K562 (cell line): ENCODE results near the gene TMPRSS9. TPM values are rescaled to one million over a fixed set of nuclear protein-coding genes. Genes with fewer than 3 reads are reported as not detected.

ENCODE experiments used
- ARNT ChIP-seq, 2 experiments: fragments of 450-650 bp; IDR thresholded peaks; 2 replicates each; pipeline ENCODE4 v1.6.1; 2016; ENCODE audit warnings: mild to moderate bottlenecking in 1 of 2
- COPS2 ChIP-seq: fragments of 450-650 bp; conservative IDR thresholded peaks from 2 replicates; pipeline ENCODE4 v1.6.1; 2016; ENCODE audit warnings: mild to moderate bottlenecking, moderate library complexity
- CTBP1 ChIP-seq: fragments of 450-650 bp; IDR thresholded peaks from 2 replicates; pipeline ENCODE4 v1.6.1; 2016; ENCODE audit warnings: borderline replicate concordance
- EHMT2 ChIP-seq: fragments of 450-650 bp; IDR thresholded peaks from 2 replicates; pipeline ENCODE4 v1.6.1; 2018; ENCODE audit warnings: antibody characterized with exemption
- GABPA ChIP-seq: fragments of 200-800 bp; sonication (Bioruptor generic); conservative IDR thresholded peaks from 2 replicates; pipeline ENCODE4 v1.6.1; 2016; ENCODE audit warnings: low read depth, missing genetic modification characterization, missing compliant biosample characterization
- HDAC8 ChIP-seq: fragments of 450-650 bp; IDR thresholded peaks from 2 replicates; pipeline ENCODE4 v1.6.1; 2016; ENCODE audit warnings: mild to moderate bottlenecking, missing genetic modification characterization, moderate library complexity, missing compliant biosample characterization
- JUNB ChIP-seq: fragments of 450-650 bp; formaldehyde crosslinking; conservative IDR thresholded peaks from 2 replicates; pipeline ENCODE4 v1.4.0; 2020; ENCODE audit warnings: mild to moderate bottlenecking
- KDM1A ChIP-seq, 2 experiments: fragments of 450-650 bp; IDR thresholded peaks; 2 replicates each; pipeline ENCODE4 v1.6.1; 2016; ENCODE audit warnings: mild to moderate bottlenecking in 2 of 2
- MECOM ChIP-seq: fragments of 250-450 bp; sonication (Bioruptor Pico); IDR thresholded peaks from 2 replicates; pipeline ENCODE4 v1.8.0; 2022; ENCODE audit warnings: inconsistent platforms
- MTA2 ChIP-seq: fragments of 450-650 bp; IDR thresholded peaks from 2 replicates; pipeline ENCODE4 v1.6.1; 2016; ENCODE audit warnings: low read depth
- MYBL2 ChIP-seq, 2 experiments: fragments of 450-650 bp in 1 of 2; sonication (generic) in 1 of 2; formaldehyde crosslinking in 1 of 2; IDR thresholded peaks; 2 replicates each; pipeline versions ENCODE4 v1.6.1 to v1.8.1; 2017 to 2022; ENCODE audit warnings: borderline replicate concordance in 1 of 2, inconsistent platforms in 1 of 2, low read depth in 1 of 2, mild to moderate bottlenecking in 1 of 2, missing genetic modification reagents in 1 of 2, moderate library complexity in 1 of 2
- NONO ChIP-seq, 2 experiments: fragments of 200-400 bp in 1 of 2; fragments of 450-650 bp in 1 of 2; formaldehyde crosslinking in 1 of 2; IDR thresholded peaks; 2 replicates each; pipeline ENCODE4 v1.6.1; 2017; ENCODE audit warnings: low read depth in 2 of 2, mild to moderate bottlenecking in 2 of 2, moderate library complexity in 2 of 2, low read length in 1 of 2
- PRPF4 ChIP-seq: fragments of 200-400 bp; formaldehyde crosslinking; IDR thresholded peaks from one replicate; pipeline ENCODE4 v1.6.1; 2017; ENCODE audit warnings: low read length, low read depth, mild to moderate bottlenecking; ENCODE audit not compliant: insufficient read depth, poor library complexity, severe bottlenecking
- SMAD1 ChIP-seq: fragments of 150-350 bp; IDR thresholded peaks from 2 replicates; pipeline ENCODE4 v1.6.1; 2014; ENCODE audit warnings: low read length, low read depth; ENCODE audit not compliant: partially characterized antibody
- STAG1 ChIP-seq: sonication (generic); formaldehyde crosslinking; IDR thresholded peaks from 2 replicates; pipeline ENCODE4 v1.5.0; 2020; ENCODE audit warnings: missing genetic modification reagents, borderline replicate concordance
- TAF1 ChIP-seq: IDR thresholded peaks from 2 replicates; pipeline ENCODE4 v1.6.1; 2011; ENCODE audit warnings: mild to moderate bottlenecking, low read length, moderate library complexity; ENCODE audit not compliant: insufficient read depth, control insufficient read depth, severe bottlenecking; ENCODE audit errors: extremely low read depth
- TFAM ChIP-seq: fragments of 250-450 bp; sonication (Bioruptor Pico); conservative IDR thresholded peaks from 2 replicates; pipeline ENCODE4 v1.5.0; 2021; ENCODE audit warnings: mild to moderate bottlenecking, moderate library complexity
- YY1 ChIP-seq, 3 experiments: IDR thresholded peaks; 2 replicates each; pipeline ENCODE4 v1.6.1; 2011; ENCODE audit warnings: low read length in 2 of 3, mild to moderate bottlenecking in 2 of 3, moderate library complexity in 2 of 3, borderline replicate concordance in 1 of 3, control low read depth in 1 of 3, low read depth in 1 of 3; ENCODE audit not compliant: insufficient read depth in 3 of 3, insufficient replicate concordance in 2 of 3, control insufficient read depth in 1 of 3, insufficient read length in 1 of 3; ENCODE audit errors: extremely low read depth in 1 of 3
- ZFP36 ChIP-seq: fragments of 150-350 bp; IDR thresholded peaks from 2 replicates; pipeline ENCODE4 v1.6.1; 2018; ENCODE audit warnings: low read length, low read depth; ENCODE audit not compliant: partially characterized antibody
- ZFPM2 ChIP-seq: fragments of 250-450 bp; sonication (Bioruptor Pico); IDR thresholded peaks from 2 replicates; pipeline ENCODE4 v1.5.1; 2022; ENCODE audit warnings: mild to moderate bottlenecking
- ZNF217 ChIP-seq: sonication (generic); formaldehyde crosslinking; IDR thresholded peaks from 2 replicates; pipeline ENCODE4 v1.8.0; 2022; ENCODE audit warnings: mild to moderate bottlenecking, missing genetic modification reagents
- ZNF354B ChIP-seq: fragments of 250-450 bp; sonication (Bioruptor Pico); IDR thresholded peaks from 2 replicates; pipeline ENCODE4 v1.4.0; 2020
- polyA plus RNA-seq, 8 experiments: library from polyadenylated mRNA; depleted of rRNA in 4 of 8; stranded (reverse) in 5 of 8; unstranded in 3 of 8; fragments of >200 nt; fragmentation: Nextera tagmentation in 2 of 8; fragmentation: Illumina TruSeq in 1 of 8; extraction: Ambion mirVana in 2 of 8; extraction: Trizol in 1 of 8; gene quantifications; 2 replicates each; pipeline versions ENCODE4 v1.2.1 to v1.2.3, GENCODE V29; 2011 to 2014; ENCODE audit warnings: inconsistent platforms in 1 of 8, missing spikeins in 1 of 8
- total RNA-seq, 7 experiments: library from RNA; depleted of rRNA in 6 of 7; stranded (reverse); fragments of >200 nt in 6 of 7; fragmentation: Illumina TruSeq in 2 of 7; extraction: Trizol in 2 of 7; gene quantifications; 2 replicates each; pipeline versions ENCODE4 v1.2.1 to v1.2.3, GENCODE V29; 2011 to 2021; ENCODE audit warnings: low replicate concordance in 1 of 7
- TF ChIP-seq, protein P1 (sequence below): fragments of 450-650 bp; IDR thresholded peaks from 2 replicates; pipeline ENCODE4 v1.6.1; 2016; ENCODE audit warnings: missing biosample characterization, missing genetic modification characterization
- TF ChIP-seq, protein P2 (sequence below): fragments of 200-400 bp; formaldehyde crosslinking; IDR thresholded peaks from 2 replicates; pipeline ENCODE4 v1.6.1; 2017; ENCODE audit warnings: mild to moderate bottlenecking, low read depth, low read length, moderate library complexity

The TMPRSS9 gene
- total and polyA plus RNA-seq, 9 of the 15 experiments (the other 6 are each of a cell fraction or from before 2014, with no cell fraction given): 0.01 to 0.03 TPM; not detected in 7

DNA sequence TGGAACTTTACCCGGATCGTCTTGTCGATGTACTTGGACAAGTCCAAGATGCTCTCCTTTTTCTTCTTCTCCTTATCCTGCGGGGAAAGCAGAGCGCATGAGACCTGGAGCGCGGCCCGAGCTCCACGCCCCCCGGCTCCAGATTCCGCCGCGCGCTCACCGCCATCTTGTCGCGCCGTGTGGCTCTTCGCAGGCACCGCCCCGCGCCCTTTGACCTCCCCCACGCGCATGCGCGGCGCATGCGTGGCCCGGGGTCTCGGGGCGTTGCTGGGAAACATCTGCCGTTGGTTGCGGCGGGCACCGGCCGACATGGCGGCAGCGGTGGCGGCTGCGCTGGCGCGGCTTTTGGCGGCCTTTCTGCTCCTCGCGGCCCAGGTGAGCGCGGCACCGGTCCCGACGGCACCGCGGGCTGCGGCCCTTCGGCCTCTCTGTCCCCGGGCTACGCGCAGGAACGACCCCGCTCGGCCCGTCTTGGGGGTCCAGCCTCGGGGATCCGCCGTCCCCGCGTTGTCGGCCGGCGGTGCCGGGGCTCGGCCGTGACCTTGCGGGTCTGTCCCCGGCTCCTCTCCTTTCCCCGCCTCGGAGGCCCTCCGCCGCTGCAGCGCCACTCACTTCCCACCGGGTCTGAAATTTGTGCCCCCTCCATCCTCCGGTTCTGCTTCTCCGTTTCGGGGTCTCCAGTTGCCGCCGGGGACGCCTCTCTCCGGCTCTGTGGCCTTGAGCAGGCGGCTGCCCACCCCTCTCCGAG is 31.5 kb upstream of the TMPRSS9 start, which contains the start of the genes LSM7 and SPPL2B (continued):
- no peak for TF ChIP-seq ZNF354B (CRISPR knock-in tag)
- no peak for TF ChIP-seq JUNB (CRISPR knock-in tag)
- TF ChIP-seq TAF1: peak; percentile 91
- TF ChIP-seq, protein P1, sequence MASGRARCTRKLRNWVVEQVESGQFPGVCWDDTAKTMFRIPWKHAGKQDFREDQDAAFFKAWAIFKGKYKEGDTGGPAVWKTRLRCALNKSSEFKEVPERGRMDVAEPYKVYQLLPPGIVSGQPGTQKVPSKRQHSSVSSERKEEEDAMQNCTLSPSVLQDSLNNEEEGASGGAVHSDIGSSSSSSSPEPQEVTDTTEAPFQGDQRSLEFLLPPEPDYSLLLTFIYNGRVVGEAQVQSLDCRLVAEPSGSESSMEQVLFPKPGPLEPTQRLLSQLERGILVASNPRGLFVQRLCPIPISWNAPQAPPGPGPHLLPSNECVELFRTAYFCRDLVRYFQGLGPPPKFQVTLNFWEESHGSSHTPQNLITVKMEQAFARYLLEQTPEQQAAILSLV (tag): no peak
- TF ChIP-seq ZFP36: no peak
- no peak for TF ChIP-seq PRPF4
- TF ChIP-seq CTBP1: no peak; the same call in 1 of the 2 replicates
- no peak for TF ChIP-seq KDM1A (IDR thresholded peaks at IDR 0.05)
- no peak for TF ChIP-seq MYBL2 (IDR thresholded peaks at IDR 0.05; ENCODE audit: low read depth)
- no peak for TF ChIP-seq MYBL2 (CRISPR knock-in tag; IDR thresholded peaks at IDR 0.05; ENCODE audit: borderline replicate concordance)
- no peak for TF ChIP-seq GABPA (tag)
- no peak for TF ChIP-seq TFAM (CRISPR knock-in tag)
- TF ChIP-seq ARNT (IDR thresholded peaks at IDR 0.05): no peak
- TF ChIP-seq ZNF217 (CRISPR knock-in tag): no peak
- TF ChIP-seq YY1 (IDR thresholded peaks at IDR 0.05; ENCODE audit: borderline replicate concordance in 1 of 3, control insufficient read depth in 1 of 3, extremely low read depth in 1 of 3, insufficient read depth in 3 of 3, insufficient read length in 1 of 3, insufficient replicate concordance in 2 of 3, low read depth in 1 of 3, low read length in 2 of 3): peak; percentile 93 to 98 (median 97)
- TF ChIP-seq NONO (IDR thresholded peaks at IDR 0.05; ENCODE audit: low read depth in 2 of 2, low read length in 1 of 2): peak in 1 of 2 experiments; percentile 64; a peak in 2 of 4 replicates
- no peak for TF ChIP-seq ZFPM2
- no peak for TF ChIP-seq MECOM (CRISPR knock-in tag)
- no peak for TF ChIP-seq EHMT2
- TF ChIP-seq, protein P2, sequence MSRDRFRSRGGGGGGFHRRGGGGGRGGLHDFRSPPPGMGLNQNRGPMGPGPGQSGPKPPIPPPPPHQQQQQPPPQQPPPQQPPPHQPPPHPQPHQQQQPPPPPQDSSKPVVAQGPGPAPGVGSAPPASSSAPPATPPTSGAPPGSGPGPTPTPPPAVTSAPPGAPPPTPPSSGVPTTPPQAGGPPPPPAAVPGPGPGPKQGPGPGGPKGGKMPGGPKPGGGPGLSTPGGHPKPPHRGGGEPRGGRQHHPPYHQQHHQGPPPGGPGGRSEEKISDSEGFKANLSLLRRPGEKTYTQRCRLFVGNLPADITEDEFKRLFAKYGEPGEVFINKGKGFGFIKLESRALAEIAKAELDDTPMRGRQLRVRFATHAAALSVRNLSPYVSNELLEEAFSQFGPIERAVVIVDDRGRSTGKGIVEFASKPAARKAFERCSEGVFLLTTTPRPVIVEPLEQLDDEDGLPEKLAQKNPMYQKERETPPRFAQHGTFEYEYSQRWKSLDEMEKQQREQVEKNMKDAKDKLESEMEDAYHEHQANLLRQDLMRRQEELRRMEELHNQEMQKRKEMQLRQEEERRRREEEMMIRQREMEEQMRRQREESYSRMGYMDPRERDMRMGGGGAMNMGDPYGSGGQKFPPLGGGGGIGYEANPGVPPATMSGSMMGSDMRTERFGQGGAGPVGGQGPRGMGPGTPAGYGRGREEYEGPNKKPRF: no peak
- TF ChIP-seq STAG1 (CRISPR knock-in tag): no peak
- no peak for TF ChIP-seq COPS2
- TF ChIP-seq HDAC8 (tag): no peak
- TF ChIP-seq MTA2: peak; percentile 27; the same call in 1 of the 2 replicates
- no peak for TF ChIP-seq SMAD1
